GM12864 (cell line): ENCODE data around the gene TGFA.

Source experiments
- DNase-seq: peaks from one replicate; pipeline ENCODE4 v3.0.0-alpha.2; 2011; ENCODE audit warnings: low read depth
- H3K4me3 ChIP-seq: 2 replicates; pipeline ENCODE4 v1.5.1; 2011; ENCODE audit warnings: mild to moderate bottlenecking, low read depth, low read length, control low read depth
- TF ChIP-seq, protein P1 (sequence below): IDR thresholded peaks from 2 replicates; pipeline ENCODE4 v1.5.1; 2011; ENCODE audit warnings: low read depth, mild to moderate bottlenecking, moderate library complexity, low read length, control low read depth, inconsistent platforms; ENCODE audit errors: missing control alignments

TGFA gene

GRCh38 chr2:70501728-70502127 lies 51.9 kb downstream of the TGFA start:
- TF ChIP-seq, protein P1, sequence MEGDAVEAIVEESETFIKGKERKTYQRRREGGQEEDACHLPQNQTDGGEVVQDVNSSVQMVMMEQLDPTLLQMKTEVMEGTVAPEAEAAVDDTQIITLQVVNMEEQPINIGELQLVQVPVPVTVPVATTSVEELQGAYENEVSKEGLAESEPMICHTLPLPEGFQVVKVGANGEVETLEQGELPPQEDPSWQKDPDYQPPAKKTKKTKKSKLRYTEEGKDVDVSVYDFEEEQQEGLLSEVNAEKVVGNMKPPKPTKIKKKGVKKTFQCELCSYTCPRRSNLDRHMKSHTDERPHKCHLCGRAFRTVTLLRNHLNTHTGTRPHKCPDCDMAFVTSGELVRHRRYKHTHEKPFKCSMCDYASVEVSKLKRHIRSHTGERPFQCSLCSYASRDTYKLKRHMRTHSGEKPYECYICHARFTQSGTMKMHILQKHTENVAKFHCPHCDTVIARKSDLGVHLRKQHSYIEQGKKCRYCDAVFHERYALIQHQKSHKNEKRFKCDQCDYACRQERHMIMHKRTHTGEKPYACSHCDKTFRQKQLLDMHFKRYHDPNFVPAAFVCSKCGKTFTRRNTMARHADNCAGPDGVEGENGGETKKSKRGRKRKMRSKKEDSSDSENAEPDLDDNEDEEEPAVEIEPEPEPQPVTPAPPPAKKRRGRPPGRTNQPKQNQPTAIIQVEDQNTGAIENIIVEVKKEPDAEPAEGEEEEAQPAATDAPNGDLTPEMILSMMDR = no peak
- DNase-seq = no peak
- H3K4me3 ChIP-seq = no peak overlapping the region

DNA sequence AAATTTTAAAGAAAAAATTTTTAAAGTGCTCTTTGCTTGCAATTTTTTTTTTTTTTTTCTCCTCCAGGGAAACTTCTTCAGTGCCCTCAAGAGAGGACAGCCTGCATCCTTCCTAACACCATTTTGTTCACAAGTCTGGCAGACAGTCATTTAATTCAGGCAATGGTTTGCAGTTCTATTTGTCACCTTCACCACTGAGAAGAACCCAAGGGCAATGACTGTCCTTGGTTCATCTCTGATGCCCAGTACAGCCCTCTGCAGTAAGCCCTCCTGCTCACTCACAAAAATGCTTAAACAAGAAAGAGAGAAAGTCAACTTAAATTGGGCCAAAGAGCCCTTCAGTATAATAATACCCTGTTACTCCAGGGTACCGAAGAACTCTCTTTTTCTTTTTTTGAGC lies 52.4 kb downstream of the TGFA start:
- DNase-seq = no peak
- TF ChIP-seq, protein P1 = no peak
- no peak overlapping the region for H3K4me3 ChIP-seq

DNA sequence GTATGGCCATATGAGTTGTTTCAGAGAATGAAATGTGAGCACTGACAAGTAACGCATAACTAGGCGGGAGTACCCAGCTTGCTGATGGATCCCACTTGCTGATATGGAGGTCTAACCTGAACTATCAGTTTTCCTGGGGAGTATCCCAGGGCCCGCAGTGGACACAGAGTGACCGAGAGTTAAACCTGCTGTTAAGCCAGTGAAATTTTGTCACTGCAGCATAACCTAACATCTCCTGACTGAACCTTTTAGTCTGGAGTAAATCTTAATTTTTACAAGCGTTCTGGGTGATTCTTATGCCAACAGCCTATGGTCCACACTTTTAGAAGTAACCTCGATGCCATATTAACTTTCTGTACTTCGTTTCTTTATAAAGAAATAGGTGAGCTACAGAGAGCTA lies 54.4 kb downstream of the TGFA start:
- DNase-seq = no peak
- H3K4me3 ChIP-seq = no peak overlapping the region
- TF ChIP-seq, protein P1 = no peak

- H3K4me3 ChIP-seq = no peak overlapping the region
- DNase-seq = no peak
- TF ChIP-seq, protein P1 = no peak
Measured at GRCh38 chr2:70498528-70498927, 55.1 kb downstream of the TGFA start.

DNA sequence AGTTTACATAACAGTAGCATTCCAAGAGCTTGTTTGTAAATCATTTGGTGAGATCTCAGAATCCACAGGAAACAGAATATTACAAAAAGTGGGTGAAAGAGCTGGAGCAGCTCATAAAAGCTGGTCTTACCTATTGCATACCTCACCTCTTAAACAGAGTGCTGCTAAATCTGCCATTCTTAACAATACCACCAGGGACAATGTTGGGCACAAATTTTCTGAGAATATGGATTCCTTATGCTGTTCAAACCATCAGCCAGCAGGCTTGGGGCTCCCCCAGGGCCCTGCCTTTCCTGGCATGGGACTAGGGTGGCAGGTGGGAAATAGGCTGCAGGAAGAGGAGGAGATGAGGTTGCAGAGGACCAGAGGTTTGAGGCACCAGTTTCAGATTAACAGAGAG lies 55.6 kb downstream of the TGFA start:
- H3K4me3 ChIP-seq = no peak overlapping the region
- TF ChIP-seq, protein P1 = peak; percentile 34
- no peak for DNase-seq

- TF ChIP-seq, protein P1 = no peak
- no peak for DNase-seq
- H3K4me3 ChIP-seq = no peak overlapping the region
Measured at GRCh38 chr2:70496819-70497218, 56.8 kb downstream of the TGFA start.

- TF ChIP-seq, protein P1 = no peak
Measured at GRCh38 chr2:70494293-70494886, 59.2 kb downstream of the TGFA start.

More at GRCh38 chr2:70494293-70494886, 59.2 kb downstream of the TGFA start:
- no peak for DNase-seq
- H3K4me3 ChIP-seq = no peak overlapping the region
